ENCODE measurements around the gene MGST2. TPM values are rescaled to one million over a fixed set of nuclear protein-coding genes. Genes with fewer than 3 reads are reported as not detected.

MGST2 gene
- total and polyA plus RNA-seq, 2 experiments from 2014 or later, result 4.6 to 19.1 TPM

GRCh38 chr4:139740121-139740520 is 74.5 kb downstream of the MGST2 start (continued):
- no peak for TF ChIP-seq ZNF462 (CRISPR knock-in tag; IDR thresholded peaks at IDR 0.05)
- TF ChIP-seq EZH2 (IDR thresholded peaks at IDR 0.05; ENCODE audit: low read depth, unreplicated experiment), result no peak
- TF ChIP-seq STAT1 (IDR thresholded peaks at IDR 0.05; ENCODE audit: unreplicated experiment), result no peak
- TF ChIP-seq, protein P1, sequence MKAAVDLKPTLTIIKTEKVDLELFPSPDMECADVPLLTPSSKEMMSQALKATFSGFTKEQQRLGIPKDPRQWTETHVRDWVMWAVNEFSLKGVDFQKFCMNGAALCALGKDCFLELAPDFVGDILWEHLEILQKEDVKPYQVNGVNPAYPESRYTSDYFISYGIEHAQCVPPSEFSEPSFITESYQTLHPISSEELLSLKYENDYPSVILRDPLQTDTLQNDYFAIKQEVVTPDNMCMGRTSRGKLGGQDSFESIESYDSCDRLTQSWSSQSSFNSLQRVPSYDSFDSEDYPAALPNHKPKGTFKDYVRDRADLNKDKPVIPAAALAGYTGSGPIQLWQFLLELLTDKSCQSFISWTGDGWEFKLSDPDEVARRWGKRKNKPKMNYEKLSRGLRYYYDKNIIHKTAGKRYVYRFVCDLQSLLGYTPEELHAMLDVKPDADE (IDR thresholded peaks at IDR 0.05), result no peak
- no peak for TF ChIP-seq EZH2phosphoT487 (IDR thresholded peaks at IDR 0.05; ENCODE audit: unreplicated experiment)
- TF ChIP-seq, protein P2, sequence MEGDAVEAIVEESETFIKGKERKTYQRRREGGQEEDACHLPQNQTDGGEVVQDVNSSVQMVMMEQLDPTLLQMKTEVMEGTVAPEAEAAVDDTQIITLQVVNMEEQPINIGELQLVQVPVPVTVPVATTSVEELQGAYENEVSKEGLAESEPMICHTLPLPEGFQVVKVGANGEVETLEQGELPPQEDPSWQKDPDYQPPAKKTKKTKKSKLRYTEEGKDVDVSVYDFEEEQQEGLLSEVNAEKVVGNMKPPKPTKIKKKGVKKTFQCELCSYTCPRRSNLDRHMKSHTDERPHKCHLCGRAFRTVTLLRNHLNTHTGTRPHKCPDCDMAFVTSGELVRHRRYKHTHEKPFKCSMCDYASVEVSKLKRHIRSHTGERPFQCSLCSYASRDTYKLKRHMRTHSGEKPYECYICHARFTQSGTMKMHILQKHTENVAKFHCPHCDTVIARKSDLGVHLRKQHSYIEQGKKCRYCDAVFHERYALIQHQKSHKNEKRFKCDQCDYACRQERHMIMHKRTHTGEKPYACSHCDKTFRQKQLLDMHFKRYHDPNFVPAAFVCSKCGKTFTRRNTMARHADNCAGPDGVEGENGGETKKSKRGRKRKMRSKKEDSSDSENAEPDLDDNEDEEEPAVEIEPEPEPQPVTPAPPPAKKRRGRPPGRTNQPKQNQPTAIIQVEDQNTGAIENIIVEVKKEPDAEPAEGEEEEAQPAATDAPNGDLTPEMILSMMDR (conservative IDR thresholded peaks at IDR 0.05; ENCODE audit: low read depth in 2 of 2), result no peak

All from GM23338 (cell line).